HG03575 (cell line): ENCODE measurements around the gene GABRB1.
"Not testable (repeated sequence)": the region's sequence is repeated elsewhere in the genome, so short reads cannot be mapped to it uniquely, and the experiment has no call there.

Source experiments
- ATAC-seq: cut with Tn5 transposase; IDR thresholded peaks from one replicate; pipeline ENCODE4 v1.9.1; 2021; ENCODE audit not compliant: unreplicated experiment, insufficient number of reproducible peaks, low FRiP score; ENCODE audit errors: extremely low read depth

Gene GABRB1

DNA sequence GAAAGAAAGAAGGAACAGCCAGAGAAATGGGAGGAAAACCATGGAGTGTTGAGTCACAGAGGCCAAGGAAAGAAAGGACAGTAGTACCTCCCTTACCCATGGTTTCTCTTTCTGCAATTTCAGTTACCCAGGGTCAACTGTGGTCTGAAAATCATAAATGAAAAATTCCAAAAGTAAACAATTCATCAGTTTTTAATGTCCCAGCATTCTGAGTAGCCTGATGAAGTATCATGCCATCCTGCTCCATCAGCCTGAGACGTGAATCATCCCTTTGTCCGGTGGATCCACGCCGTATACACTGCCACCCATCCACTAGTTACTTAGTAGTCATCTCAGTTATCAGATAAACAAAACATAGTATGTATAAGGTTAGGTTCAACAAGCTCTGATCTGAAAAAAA is 318.0 kb downstream of the GABRB1 start:
- no peak for ATAC-seq

DNA sequence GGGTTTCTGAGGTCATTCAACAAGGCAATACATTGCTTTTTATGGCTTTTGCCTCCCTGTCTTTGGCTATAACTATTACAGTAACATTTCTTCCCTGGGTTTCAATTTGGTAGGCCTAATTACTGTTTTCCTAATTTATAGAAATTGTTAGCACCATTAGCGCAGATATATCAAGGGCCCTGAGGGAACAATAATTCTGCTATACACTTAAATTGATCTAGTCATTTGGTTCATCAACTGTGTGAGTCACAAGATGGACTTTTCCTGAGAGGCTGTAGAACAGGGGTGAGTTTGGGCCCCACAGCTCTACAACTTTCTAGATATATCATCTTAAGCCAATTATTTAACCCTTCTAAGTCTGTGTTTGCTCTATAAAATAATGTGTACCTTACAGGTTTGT is 324.2 kb downstream of the GABRB1 start:
- no peak for ATAC-seq

- ATAC-seq = no peak
Observed at GRCh38 chr4:47359891-47360290, 328.5 kb downstream of the GABRB1 start.

GRCh38 chr4:47367761-47368160 is 336.4 kb downstream of the GABRB1 start:
- no peak for ATAC-seq

- ATAC-seq = no peak
Observed at GRCh38 chr4:47368211-47368610, 336.8 kb downstream of the GABRB1 start.

DNA sequence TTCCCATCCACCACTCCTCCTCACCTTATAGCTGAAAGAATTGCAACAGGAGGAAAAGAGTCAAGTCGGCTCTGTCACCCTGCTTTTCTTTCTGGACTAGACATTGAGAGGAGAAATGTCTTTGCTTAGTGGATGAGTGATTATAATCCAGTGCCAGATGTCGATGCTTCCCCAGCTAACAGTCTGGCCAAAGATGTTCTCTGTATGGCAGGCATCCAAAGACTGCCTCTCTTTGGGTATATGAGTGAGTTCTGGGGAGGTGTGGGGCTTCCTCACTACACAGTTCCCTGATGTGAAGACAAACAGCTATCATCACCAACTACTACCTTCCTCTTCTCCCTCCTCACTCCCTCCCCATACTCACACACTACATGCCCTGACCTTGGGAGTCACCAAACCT is 341.2 kb downstream of the GABRB1 start:
- ATAC-seq = no peak

DNA sequence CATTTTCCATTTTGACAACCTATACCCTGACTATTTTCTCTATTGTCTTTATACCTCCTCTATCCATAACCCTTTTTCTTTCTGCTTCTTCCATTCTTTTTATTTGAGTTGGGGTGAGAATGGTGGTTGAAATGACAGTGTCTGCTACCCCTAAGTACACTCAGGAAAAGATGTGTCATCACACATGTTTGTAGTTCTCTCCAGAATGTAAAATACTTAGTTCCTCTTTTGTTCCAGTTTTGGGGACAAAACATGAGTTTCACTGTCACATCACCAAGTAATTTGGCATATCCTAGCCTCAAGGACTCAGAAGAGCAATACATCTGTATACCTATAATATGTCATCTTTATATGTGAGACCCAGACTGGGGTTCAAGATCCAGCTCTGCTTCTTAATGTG is 341.8 kb downstream of the GABRB1 start:
- no peak for ATAC-seq

GRCh38 chr4:47373709-47374108 is 342.3 kb downstream of the GABRB1 start:
- no peak for ATAC-seq

DNA sequence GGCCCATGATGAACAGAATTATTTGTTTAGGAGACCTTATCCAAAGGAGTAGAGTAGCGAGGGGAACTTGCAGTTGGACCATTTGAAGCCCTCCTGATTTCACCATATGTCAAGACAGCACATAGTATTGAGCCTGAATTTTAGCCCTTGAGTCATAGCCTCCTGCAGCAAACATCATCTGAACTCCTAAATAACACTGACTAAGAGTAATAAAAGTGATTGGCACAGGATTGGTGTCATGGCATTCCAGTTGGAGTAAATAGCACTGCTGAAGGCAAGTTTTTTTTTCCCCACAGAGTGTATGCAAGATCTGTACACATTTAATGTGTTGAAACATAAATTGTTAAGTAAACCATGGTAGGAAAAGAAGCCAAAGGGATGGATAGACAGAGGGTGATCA is 343.1 kb downstream of the GABRB1 start:
- no peak for ATAC-seq

DNA sequence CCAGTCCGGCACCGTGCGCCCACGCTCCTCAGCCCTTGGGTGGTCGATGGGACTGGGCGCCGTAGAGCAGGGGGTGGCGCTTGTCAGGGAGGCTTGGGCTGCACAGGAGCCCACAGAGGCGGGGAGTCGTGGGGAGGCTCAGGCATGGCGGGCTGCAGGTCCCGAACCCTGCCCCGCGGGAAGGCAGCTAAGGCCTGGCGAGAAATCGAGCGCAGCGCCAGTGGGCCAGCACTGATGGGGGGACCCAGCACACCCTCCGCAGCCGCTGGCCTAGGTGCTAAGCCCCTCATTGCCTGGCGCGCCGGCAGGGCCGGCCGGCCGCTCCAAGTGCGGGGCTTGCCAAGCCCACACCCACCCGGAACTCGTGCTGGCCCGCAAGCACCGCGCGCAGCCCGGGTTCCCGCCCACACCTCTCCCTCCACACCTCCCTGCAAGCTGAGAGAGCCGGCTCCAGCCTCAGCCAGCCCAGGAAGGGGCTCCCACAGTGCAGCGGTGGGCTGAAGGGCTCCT is 346.7 kb downstream of the GABRB1 start:
- ATAC-seq = not testable (repeated sequence)

DNA sequence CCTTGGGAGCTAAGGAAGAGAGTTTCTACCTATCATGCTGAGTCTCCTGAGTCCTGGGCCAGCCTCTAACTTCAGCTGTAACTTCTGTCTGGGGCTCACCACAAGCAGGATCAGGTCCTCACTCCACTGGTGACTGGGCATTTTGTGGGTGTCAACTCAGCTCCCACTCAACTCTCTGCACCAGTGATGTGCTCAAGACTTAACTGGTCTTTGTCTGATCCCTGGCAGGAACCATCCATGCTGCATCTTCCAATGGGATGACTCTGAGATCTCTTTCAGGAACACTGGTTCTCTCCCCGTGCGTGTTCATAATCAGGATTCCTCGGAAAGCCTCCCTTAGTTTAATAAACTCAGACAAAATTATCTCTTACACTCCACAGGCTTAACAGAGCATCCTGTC is 349.8 kb downstream of the GABRB1 start:
- no peak for ATAC-seq

DNA sequence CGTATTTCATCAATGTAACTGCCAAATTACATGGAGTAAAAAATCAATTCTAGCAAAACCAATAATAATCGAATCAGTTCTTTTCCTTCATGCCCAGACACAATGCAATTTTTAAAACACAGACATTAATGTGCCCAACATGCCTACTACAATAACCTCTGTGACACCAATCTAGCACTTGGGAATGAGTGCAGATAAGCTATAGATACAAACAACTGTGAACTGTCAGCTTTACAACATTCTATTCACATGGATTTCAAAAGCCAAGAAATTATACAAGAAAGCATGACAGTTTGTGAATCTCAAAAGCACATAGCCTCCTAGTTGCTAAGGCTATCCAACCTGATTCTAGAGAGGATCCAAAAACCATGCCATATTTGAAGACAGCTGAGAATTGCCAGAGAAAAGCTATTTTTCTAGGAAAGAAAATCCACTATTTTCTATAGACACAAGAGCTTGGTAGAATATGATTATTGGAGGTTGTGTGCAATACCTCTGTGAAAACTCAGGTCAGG is 351.5 kb downstream of the GABRB1 start:
- ATAC-seq = no peak

GRCh38 chr4:47383829-47384427 is 352.6 kb downstream of the GABRB1 start:
- ATAC-seq = no peak

DNA sequence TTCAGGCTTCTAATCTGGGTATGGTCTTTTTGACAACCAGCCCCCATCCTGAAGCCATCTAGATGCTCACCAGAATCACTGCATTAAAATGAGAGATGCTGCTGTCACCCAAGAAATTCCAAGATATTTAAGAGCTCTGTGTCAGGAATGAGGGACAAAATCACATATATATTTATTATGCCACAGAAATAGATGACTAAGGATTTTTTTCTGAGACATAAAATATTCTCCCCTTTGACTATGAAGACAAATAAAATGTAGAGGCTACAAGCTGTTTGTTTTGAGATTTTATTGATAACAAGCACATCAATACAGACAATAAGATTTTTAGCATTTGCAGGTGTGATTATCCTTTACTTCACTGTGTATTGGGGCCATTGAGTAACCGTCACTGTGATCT is 354.8 kb downstream of the GABRB1 start:
- no peak for ATAC-seq

- ATAC-seq = no peak
Observed at GRCh38 chr4:47386561-47387235, 355.3 kb downstream of the GABRB1 start.

- no peak for ATAC-seq
Observed at GRCh38 chr4:47390428-47391125, 359.2 kb downstream of the GABRB1 start.

GRCh38 chr4:47391256-47391655 is 359.9 kb downstream of the GABRB1 start:
- ATAC-seq = no peak

- ATAC-seq = no peak
Observed at GRCh38 chr4:47406408-47406807, 375.0 kb downstream of the GABRB1 start.

- ATAC-seq = no peak
Observed at GRCh38 chr4:47410271-47410670, 378.9 kb downstream of the GABRB1 start.

DNA sequence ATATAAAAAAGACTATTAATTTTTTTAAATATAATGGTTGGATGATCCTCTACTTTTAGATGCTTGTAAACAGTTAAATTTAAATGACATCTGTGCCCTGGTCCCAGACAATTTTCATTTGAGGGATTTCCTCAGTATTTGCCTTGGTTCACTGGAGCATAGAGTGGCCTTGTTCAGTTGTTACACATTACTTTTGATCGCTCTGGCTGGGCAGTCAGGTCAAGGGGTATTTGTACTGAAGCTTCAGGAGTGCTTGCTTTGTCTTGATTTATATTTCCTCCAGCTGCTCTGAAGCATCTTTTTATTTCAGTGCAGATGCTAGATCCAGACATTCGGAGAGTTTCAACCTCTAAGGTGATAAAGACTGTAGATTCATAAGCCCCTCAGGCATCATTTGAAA is 382.2 kb downstream of the GABRB1 start:
- ATAC-seq = no peak
